CD14-positive monocyte (primary cell): ENCODE data around the gene DYSF. TPM values are rescaled to one million over a fixed set of nuclear protein-coding genes. Genes with fewer than 3 reads are reported as not detected.

ENCODE experiments used
- DNase-seq, 3 donors: peaks; one replicate each; pipeline ENCODE4 v3.0.0-alpha.2; 2011 to 2022
- H2AFZ ChIP-seq: 2 replicates; pipeline ENCODE4 v1.6.0; 2012; ENCODE audit warnings: mild to moderate bottlenecking, low read depth, low read length, inconsistent platforms; ENCODE audit not compliant: insufficient read depth, poor library complexity, severe bottlenecking
- H3K27ac ChIP-seq, 2 donors: 1 replicate in 1 of 2; 2 replicates in 1 of 2; pipeline ENCODE4 v1.5.1; 2012 to 2013; ENCODE audit warnings: low read length in 2 of 2, control low read depth in 1 of 2, inconsistent platforms in 1 of 2, low read depth in 1 of 2, mild to moderate bottlenecking in 1 of 2
- H3K27me3 ChIP-seq, 2 donors: one replicate each; pipeline versions ENCODE4 v1.6.0 to v1.6.1; 2011 to 2013; ENCODE audit warnings: low read length in 2 of 2; ENCODE audit not compliant: control insufficient read depth in 2 of 2, insufficient read depth in 2 of 2
- H3K36me3 ChIP-seq, 2 donors: replicated peaks in 1 of 2; 1 replicate in 1 of 2; 2 replicates in 1 of 2; pipeline versions ENCODE4 v1.5.1 to v1.6.1; 2012 to 2013; ENCODE audit warnings: low read length in 2 of 2, control low read depth in 1 of 2, inconsistent platforms in 1 of 2, mild to moderate bottlenecking in 1 of 2; ENCODE audit not compliant: insufficient read depth in 2 of 2, control insufficient read depth in 1 of 2
- H3K4me1 ChIP-seq, 2 donors: 1 replicate in 1 of 2; 2 replicates in 1 of 2; pipeline versions ENCODE4 v1.5.1 to v1.6.1; 2012 to 2013; ENCODE audit warnings: low read length in 2 of 2, control low read depth in 1 of 2, inconsistent platforms in 1 of 2, mild to moderate bottlenecking in 1 of 2, moderate library complexity in 1 of 2; ENCODE audit not compliant: insufficient read depth in 2 of 2, control insufficient read depth in 1 of 2
- H3K4me2 ChIP-seq: replicated peaks from 2 replicates; pipeline ENCODE3; 2012; ENCODE audit warnings: low read length, moderate library complexity, mild to moderate bottlenecking; ENCODE audit not compliant: poor library complexity, severe bottlenecking; ENCODE audit errors: extremely low read depth
- H3K4me3 ChIP-seq, 3 experiments: fragments of 200-600 bp in 1 of 3; sonication (generic) in 1 of 3; replicated peaks in 1 of 3; 1 replicate in 2 of 3; 2 replicates in 1 of 3; pipeline ENCODE4 v1.5.1; 2011 to 2013; ENCODE audit warnings: low read length in 3 of 3, mild to moderate bottlenecking in 3 of 3, control low read depth in 2 of 3, low read depth in 2 of 3, inconsistent platforms in 1 of 3, moderate library complexity in 1 of 3
- H3K79me2 ChIP-seq: 2 replicates; pipeline ENCODE4 v1.6.0; 2012; ENCODE audit warnings: mild to moderate bottlenecking, control low read depth, inconsistent platforms, low read length, moderate library complexity; ENCODE audit not compliant: insufficient read depth
- H3K9ac ChIP-seq: 2 replicates; pipeline ENCODE4 v1.6.0; 2017; ENCODE audit warnings: low read length, mild to moderate bottlenecking; ENCODE audit not compliant: insufficient read depth, poor library complexity, severe bottlenecking
- H3K9me3 ChIP-seq, 2 donors: replicated peaks in 1 of 2; 1 replicate in 1 of 2; 2 replicates in 1 of 2; pipeline versions ENCODE4 v1.5.1 to v1.6.1; 2012 to 2013; ENCODE audit warnings: low read length in 2 of 2, control low read depth in 1 of 2; ENCODE audit not compliant: control insufficient read depth in 1 of 2, insufficient read depth in 1 of 2
- H4K20me1 ChIP-seq: 2 replicates; pipeline ENCODE4 v1.6.0; 2012; ENCODE audit warnings: mild to moderate bottlenecking, low read length, control low read depth, moderate library complexity; ENCODE audit not compliant: insufficient read depth
- H3K27ac Mint-ChIP-seq, 7 donors: one replicate each; pipeline ENCODE4 v1.8.0; 2020; ENCODE audit warnings: mild to moderate bottlenecking in 7 of 7, mixed read lengths in 7 of 7, moderate library complexity in 6 of 7, inconsistent platforms in 2 of 7
- H3K27me3 Mint-ChIP-seq, 3 donors: one replicate each; pipeline ENCODE4 v1.8.0; 2021 to 2022; ENCODE audit warnings: low read depth in 3 of 3, mild to moderate bottlenecking in 3 of 3, mixed read lengths in 3 of 3, moderate library complexity in 3 of 3, inconsistent platforms in 1 of 3
- H3K36me3 Mint-ChIP-seq, 2 donors: one replicate each; pipeline ENCODE4 v1.8.0; 2020; ENCODE audit warnings: mixed read lengths in 2 of 2, inconsistent platforms in 1 of 2, mild to moderate bottlenecking in 1 of 2
- H3K4me1 Mint-ChIP-seq: one replicate; pipeline ENCODE4 v1.8.0; 2020; ENCODE audit warnings: mild to moderate bottlenecking, mixed read lengths
- H3K4me3 Mint-ChIP-seq, 2 donors: one replicate each; pipeline ENCODE4 v1.8.0; 2020; ENCODE audit warnings: mild to moderate bottlenecking in 2 of 2, mixed read lengths in 2 of 2, moderate library complexity in 1 of 2
- H3K9me3 Mint-ChIP-seq, 7 donors: one replicate each; pipeline ENCODE4 v1.8.0; 2020 to 2022; ENCODE audit warnings: mixed read lengths in 7 of 7, mild to moderate bottlenecking in 6 of 7, moderate library complexity in 6 of 7, inconsistent platforms in 2 of 7
- whole genome bisulfite sequencing: methylation state at CpG from one replicate; pipeline ENCODE4 v1.1.5; 2013; ENCODE audit warnings: missing lambda C conversion rate; ENCODE audit not compliant: insufficient coverage; 5-methylcytosine and 5-hydroxymethylcytosine counted together
- intact Hi-C, 2 donors: fragments of 100-400 bp; cut with micrococcal nuclease; formaldehyde crosslinking; loops; one replicate each; pipeline versions ENCODE4 v1.15.0 to v1.15.1; 2023
- polyA plus RNA-seq, 3 donors: library from polyadenylated mRNA; depleted of rRNA in 1 of 3; unstranded in 2 of 3; stranded (reverse) in 1 of 3; fragments of 300-500 nt in 2 of 3; fragments of >200 nt in 1 of 3; fragmentation: Illumina TruSeq in 2 of 3; gene quantifications; 1 replicate in 2 of 3; 2 replicates in 1 of 3; pipeline ENCODE4 v1.2.3, GENCODE V29; 2012 to 2021
- TF ChIP-seq, protein P1 (sequence below): fragments of 200-600 bp; IDR thresholded peaks from one replicate; pipeline ENCODE4 v1.8.0; 2022; ENCODE audit warnings: antibody characterized with exemption, mild to moderate bottlenecking

The DYSF gene
- polyA plus RNA-seq, 3 donors = 16.1 to 72.5 (median 31.2) TPM

DNA sequence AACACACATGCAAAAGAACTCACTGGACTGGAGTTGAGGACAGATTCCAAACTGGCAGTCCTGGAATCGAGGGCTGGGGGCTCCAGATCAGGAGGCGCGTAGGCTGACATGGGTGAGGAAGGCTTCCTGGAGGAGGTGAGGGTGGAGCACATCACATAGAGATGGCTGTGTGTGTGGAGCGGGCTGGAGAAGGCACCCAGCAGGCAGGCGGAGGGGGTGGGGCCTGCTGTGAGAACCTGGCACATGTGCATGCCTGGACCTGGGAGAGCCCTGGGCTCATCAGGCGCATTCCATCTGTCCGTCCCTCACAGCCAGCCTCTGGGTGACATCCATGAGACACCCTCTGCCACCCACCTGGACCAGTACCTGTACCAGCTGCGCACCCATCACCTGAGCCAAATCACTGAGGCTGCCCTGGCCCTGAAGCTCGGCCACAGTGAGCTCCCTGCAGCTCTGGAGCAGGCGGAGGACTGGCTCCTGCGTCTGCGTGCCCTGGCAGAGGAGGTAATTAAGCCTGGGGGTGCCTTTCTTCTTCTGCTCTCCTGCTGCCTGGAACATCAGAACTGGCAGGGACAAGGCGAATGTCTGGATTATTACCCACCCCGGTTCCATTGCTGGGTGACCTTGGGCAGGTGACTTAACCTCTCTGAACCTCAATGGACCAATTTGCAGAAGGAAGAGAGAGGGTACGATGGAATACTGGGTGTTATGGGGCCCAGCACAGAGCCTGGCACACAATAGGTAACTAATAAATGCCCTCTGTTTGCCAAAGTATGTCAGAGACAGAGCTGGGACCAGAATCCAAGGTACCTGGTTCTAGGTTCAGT lies 108.3 kb downstream of the DYSF start:
- no peak overlapping the region for H2AFZ ChIP-seq
- peaks cover 0 to 2% (median 0%) of the 10 kb centered on the region in 7 donors for H3K9me3 Mint-ChIP-seq
- over 99% methylated on average over 13 of the region's 15 CpGs for WGBS
- no peaks in the 10 kb centered on the region for H3K9me3 ChIP-seq
- peak overlapping the region in 1 of 7 donors; percentile 14 for H3K27ac Mint-ChIP-seq
- peaks cover 77 to 94% of the 10 kb centered on the region in 2 donors for H3K36me3 Mint-ChIP-seq
- peaks cover 80 to 100% of the 10 kb centered on the region in 2 donors for H3K36me3 ChIP-seq
- DNase-seq = no peak
- intact Hi-C loops = no loop called here
- no peaks in the 10 kb centered on the region for H3K79me2 ChIP-seq
- H3K4me3 Mint-ChIP-seq = no peak overlapping the region
- no peak overlapping the region for H3K4me2 ChIP-seq
- no peaks in the 10 kb centered on the region for H3K27me3 ChIP-seq
- H3K9ac ChIP-seq = no peak overlapping the region
- no peak overlapping the region for H3K4me3 ChIP-seq
- H3K4me1 ChIP-seq = no peaks in the 10 kb centered on the region
- no peaks in the 10 kb centered on the region for H3K4me1 Mint-ChIP-seq
- TF ChIP-seq, protein P1, sequence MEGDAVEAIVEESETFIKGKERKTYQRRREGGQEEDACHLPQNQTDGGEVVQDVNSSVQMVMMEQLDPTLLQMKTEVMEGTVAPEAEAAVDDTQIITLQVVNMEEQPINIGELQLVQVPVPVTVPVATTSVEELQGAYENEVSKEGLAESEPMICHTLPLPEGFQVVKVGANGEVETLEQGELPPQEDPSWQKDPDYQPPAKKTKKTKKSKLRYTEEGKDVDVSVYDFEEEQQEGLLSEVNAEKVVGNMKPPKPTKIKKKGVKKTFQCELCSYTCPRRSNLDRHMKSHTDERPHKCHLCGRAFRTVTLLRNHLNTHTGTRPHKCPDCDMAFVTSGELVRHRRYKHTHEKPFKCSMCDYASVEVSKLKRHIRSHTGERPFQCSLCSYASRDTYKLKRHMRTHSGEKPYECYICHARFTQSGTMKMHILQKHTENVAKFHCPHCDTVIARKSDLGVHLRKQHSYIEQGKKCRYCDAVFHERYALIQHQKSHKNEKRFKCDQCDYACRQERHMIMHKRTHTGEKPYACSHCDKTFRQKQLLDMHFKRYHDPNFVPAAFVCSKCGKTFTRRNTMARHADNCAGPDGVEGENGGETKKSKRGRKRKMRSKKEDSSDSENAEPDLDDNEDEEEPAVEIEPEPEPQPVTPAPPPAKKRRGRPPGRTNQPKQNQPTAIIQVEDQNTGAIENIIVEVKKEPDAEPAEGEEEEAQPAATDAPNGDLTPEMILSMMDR = no peak
- H4K20me1 ChIP-seq = peaks cover 93% of the 10 kb centered on the region
- H3K27me3 Mint-ChIP-seq = peaks cover 2 to 5% (median 3%) of the 10 kb centered on the region in 3 donors
- H3K27ac ChIP-seq = no peak overlapping the region

- Histone ChIP-seq H3K79me2 (no peaks in the 10 kb centered on the region), H4K20me1 (peaks cover 93% of the 10 kb centered on the region), H3K27ac (no peak overlapping the region), H3K4me1 (no peaks in the 10 kb centered on the region), H3K27me3 (no peaks in the 10 kb centered on the region), H3K4me3 (no peak overlapping the region), H3K9me3 (no peaks in the 10 kb centered on the region), H2AFZ (no peak overlapping the region), H3K9ac (no peak overlapping the region), H3K36me3 (peaks cover 80 to 100% of the 10 kb centered on the region in 2 donors), H3K4me2 (no peak overlapping the region)
- peaks cover under 1 to 2% (median 1%) of the 10 kb centered on the region in 3 donors for H3K27me3 Mint-ChIP-seq
- TF ChIP-seq, protein P1 = no peak
- peak overlapping the region in 1 of 7 donors; percentile 14 for H3K27ac Mint-ChIP-seq
- peaks cover 75 to 91% of the 10 kb centered on the region in 2 donors for H3K36me3 Mint-ChIP-seq
- no peaks in the 10 kb centered on the region for H3K4me1 Mint-ChIP-seq
- H3K4me3 Mint-ChIP-seq = no peak overlapping the region
- WGBS = 85% methylated on average over 4 of the region's 7 CpGs
- intact Hi-C loops = no loop called here
- peaks cover 0 to 2% (median 0%) of the 10 kb centered on the region in 7 donors for H3K9me3 Mint-ChIP-seq
- no peak for DNase-seq
These were observed 109.2 kb downstream of the DYSF start for GRCh38 chr2:71562518-71562917.
